GM18909 (cell line): ENCODE measurements around the gene OPTC.
"Not testable (repeated sequence)": the region's sequence is repeated elsewhere in the genome, so short reads cannot be mapped to it uniquely, and the experiment has no call there.

Experiments used
- ATAC-seq: cut with Tn5 transposase; IDR thresholded peaks from one replicate; pipeline ENCODE4 v1.9.1; 2021; ENCODE audit warnings: mild to moderate bottlenecking; ENCODE audit not compliant: unreplicated experiment, poor library complexity

The OPTC gene

DNA sequence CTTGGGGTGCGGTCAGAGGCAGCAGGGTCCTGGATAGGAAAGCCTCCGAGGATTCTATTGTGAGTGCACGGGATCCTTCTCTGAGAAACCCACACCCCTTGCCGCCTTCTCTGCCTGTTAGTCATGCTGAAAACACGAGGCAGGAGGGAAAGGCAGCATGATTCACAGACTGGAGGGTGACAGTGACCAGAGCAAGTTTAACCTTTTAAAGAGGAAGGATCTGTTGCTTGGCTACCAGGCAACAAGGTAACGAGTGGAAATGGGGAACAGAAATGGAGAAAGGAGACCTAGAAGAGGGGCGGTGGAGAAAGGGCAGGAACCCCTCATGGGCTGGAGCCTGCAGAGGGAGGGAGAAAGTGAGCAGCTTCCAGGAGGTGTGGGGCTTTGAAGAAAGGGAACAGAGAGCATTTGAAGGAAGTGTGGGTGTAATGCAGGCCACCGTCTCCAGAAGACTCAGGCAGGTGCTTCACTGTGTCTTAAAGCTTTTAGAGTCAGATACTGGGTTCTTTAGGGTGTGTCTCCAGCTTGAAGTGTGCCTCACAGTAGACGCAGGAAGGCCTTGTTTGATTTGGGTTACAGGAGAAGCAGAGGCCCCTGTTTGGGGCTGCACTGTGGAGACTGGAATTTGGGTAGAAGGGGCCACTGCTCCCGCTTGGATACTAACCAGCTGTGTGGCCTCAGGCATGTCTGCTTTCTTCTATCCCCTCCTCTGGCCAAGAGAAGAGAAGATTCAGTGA is 19.1 kb downstream of the OPTC start:
- ATAC-seq, result no peak

DNA sequence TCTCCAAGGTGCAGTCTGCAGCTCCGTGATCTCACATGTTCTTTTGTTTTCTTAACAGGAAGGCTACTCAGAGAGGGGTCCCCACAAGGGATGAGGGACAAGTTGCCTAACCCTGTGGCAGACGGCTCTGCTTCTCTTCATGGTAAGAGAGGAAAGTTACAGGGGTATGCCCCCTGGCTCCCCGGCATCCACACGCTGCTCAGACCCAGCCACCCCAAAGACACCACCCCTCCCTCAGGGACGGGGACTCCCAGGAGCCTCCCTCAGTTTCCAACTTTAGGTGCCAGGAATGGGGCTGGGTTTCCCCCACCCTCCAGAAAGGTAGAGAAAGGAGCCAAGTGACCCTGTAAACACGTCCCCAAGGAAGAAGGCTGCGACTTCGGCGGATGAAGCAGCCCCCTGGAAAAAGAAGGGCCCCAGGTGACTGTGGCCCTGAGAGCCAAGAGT is 19.7 kb downstream of the OPTC start:
- no peak for ATAC-seq

DNA sequence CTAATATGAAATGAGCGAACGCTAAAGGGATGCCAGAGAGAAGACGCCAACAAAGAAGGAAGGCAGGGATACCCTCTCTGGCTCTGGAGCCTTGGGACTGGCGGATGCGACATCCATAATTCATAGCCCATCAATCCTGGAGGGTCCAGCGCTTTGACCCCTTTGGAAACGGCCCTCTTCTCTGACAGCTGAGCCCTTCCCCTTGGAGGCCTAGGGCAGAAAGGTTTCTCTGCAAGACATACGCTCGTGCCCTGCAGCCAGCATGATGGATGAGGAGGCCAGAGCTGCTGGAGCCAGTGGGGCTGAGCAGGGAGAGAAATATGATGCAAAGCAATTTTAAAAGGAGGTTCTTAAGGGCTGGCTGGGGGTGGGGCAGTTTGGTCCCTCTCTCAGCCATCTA is 22.2 kb downstream of the OPTC start:
- ATAC-seq, result no peak

DNA sequence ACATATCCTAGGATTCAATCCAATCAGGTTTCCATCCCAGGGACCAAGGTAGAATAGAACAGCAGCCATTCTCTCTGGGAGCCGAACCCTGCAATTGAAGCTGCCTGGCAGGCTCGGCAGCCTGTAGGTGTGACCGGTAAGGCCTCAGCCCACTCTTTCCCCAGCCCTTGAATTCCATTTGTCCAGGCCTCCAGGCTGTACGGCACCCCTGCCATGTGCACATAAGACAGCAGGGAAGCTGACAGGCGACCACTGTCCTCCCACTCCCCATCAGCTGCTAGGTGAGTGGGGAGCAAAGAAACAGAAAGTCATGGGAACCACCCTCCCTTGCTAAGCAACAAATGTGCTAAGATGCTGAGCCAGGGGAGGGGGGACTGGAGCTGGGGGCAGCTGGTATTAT is 23.0 kb downstream of the OPTC start:
- no peak for ATAC-seq

DNA sequence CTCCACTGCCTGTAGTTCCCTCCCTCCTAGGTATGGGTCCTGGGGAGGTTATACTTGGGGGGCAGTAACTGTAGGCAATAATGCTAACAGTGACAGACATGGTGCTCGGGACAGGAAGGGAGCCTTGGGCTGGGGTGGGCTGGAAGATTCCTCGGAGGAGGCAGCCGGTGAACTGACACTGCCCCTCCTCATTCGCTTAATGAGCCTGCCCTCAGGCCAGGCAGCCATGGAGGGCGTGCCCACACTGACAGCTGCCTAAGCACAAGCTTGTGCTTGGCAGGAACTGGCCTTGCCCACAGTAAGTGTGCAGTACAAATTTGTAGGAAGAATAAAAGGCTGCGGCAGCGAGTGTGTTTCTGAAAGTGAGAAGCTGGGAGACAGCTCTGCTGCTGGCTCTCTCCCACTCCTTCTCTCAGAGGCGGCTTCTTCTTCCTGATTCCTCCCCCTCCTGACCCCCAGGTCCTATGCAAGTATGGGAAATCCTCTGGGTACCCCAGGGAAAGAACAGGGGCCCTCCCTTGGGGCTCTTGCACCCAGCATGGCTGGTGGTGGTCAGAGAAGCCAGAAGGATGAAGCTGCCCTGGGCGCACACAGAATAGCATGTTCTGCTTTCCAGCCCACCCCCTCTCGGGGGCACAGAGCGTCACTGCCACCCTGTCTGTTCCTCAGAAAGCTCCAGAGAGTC is 23.6 kb downstream of the OPTC start:
- no peak for ATAC-seq

DNA sequence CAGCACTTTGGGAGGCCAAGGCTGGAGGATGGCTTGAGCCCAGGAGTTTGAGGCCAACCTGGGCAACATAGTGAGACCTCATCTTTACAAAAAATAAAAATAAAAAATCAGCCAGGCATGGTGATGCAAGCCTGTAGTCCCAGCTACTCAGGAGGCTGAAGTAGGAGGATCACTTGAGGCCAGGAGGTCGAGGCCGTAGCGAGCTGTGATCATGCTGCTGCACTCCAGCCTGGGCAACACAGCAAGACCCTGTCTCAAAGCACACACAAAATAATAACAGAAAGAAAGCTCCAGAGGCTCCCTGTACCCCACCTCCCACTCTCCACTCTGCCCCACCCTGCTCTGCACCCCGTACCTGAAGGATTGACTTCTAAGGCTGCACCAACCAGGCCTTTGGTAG is 24.2 kb downstream of the OPTC start:
- not testable (repeated sequence) for ATAC-seq

DNA sequence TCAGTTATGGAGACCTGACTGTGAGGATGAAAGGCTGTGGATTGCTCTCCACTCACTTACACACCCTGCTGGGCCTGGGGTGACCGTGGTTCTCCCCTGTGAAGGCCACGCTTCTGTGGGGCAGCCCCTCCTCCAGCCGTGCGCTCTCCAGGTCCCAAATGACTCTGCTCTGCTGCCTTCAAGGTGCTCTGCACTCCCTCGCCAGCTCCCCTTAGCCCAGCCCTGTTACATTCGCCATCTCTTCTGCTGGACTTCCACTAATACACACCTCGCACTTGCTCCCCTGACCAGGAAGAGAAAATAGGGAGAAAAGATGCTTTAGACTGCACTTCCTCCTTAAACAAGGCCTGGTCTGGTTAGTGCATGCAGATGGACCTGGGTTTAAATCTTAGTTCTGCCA is 24.6 kb downstream of the OPTC start:
- no peak for ATAC-seq

DNA sequence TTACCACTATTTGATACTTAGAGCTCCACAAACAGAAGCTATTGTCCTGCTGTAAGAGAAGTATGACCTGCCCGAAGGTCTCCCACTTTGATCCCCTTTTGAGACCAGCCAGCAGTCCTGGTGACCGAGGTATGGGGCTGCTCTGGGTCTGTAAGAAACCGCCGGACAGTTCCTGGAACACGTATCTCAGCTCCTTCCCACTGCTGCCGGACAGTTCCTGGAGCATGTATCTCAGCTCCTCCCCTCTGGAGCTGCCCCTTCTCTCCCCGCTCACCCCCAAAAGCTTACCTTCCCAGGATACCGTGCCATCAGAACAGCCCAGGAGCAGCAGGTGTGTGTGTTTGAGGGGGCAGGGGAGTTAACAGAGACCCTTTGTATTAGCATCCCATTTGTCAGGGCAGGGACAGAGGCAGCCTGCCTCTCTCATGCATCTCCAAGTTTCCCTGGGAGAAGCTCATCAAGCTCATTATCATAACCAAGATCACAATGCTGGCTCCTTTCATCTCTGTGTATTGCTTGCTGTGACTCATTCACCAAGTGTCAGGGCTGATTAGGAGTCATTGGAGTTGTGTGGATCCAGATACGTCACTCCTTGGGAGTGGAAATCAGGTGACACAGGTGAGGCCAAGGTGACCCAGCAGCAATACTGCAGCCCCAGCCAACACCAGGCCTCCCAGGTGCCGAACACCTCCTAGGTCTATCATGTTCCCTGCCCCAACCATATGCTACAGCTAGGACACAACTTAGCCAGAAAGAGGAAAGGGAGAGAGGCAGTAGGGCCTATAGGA is 25.3 kb downstream of the OPTC start:
- ATAC-seq, result no peak

DNA sequence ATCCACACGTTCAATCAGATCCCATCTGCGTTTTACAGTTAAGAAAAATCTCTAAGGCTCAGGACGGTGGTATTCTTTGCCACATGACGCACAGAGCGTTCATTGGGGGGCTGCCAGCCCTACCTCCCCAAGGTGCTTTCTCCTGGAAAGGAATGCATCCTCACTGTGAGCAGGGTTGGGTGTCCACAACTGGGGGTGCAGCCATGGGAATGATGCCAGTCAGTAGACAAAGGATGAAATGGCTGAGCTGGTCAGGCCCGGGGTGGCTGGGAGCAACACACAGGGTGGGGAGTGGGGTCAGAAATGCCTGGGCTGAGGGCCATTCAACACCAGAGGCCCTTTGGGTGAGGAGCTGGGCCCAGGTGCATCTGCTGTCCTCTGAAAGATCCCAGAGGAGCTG is 25.9 kb downstream of the OPTC start:
- no peak for ATAC-seq

DNA sequence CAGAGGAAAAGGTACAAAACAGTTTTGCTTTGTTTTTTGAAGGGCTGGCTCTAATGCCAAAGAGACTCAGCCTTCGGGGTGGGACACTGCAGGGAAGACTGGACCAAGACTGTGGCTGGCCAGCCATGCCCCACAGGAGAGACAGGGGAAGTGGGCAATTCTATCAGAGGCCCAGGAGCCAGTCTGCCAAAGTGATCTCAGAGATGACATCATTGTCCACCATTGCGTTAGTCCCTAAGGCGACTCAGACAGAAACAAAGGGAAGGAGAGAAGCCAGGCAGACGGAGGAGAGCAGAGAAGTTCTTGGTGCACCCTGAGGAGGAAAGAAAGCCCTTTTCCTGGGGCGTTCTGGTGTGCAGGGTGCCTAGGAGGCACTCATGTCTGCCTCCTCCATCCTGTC is 26.4 kb downstream of the OPTC start:
- ATAC-seq, result no peak

DNA sequence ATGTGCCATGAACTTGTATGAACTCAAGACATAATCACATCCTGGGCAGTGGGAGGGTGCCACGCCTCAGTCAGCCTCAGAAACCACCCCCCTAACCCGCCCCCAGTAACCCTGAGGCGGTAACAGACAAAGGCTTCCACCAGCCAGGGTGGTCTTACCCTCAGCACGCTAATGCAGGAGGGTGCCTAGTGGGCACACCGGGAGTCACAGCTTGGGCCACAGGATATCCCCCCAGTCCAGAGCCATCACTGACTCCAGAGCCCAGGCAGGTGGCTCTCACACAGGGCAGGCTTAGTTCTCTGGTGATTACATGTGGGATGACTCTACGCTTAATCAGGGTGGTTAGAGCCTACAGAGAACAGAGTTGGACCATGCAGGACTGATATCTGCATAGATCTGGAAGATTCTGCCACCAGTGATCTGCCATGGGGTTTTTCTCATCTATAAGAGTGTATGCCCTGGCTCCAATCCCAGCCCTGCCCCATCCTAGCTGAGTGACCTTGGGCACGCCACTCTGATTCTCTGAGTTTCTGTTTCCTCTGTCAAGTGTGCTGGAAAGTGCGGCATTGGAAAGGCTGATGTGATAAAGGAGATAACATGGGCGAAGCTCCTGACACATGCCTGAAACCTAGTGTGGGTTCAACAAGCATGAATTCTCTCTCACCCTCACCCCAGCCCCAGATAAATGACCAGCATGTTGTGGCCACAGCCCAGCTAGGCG is 27.3 kb downstream of the OPTC start:
- no peak for ATAC-seq

DNA sequence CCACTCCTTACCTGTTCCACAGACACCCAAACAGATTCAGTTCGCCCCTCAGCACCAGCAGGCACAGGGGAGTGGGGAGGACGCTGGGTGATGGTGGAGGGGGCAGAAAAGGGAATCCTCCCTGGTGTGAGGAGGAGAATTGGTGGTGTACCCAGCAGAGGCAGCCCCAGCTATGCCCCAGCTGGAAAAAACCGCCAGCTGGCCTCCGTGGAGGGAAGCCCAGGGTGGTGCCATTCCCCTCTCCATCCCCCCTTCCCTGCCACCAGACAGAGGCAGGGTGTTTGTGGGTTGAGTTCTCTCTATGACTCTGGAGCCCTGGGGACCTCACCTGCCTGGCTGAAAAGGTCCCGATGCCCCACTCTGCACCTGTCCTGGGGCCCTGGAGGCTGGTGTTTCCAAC is 27.9 kb downstream of the OPTC start:
- ATAC-seq, result no peak

DNA sequence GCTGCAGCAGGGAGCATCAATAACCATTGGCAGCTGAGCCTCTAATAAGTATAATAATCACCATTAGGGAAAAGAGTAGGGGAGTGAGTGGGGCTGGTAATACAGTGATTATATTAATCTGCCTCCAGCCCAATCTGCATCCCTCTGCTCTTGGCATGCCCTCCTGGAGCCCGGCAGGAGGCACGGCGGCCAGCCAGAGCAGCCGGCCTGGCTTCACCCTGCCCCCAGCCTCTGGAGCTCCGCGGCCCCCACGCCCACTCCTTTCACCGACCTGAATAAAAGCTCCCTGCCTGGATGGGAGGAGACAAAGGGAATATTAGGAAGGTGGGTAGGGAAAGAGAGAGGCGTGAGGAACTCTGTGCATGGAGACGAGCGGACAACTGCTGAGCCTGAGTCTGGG is 28.3 kb downstream of the OPTC start:
- ATAC-seq, result no peak

DNA sequence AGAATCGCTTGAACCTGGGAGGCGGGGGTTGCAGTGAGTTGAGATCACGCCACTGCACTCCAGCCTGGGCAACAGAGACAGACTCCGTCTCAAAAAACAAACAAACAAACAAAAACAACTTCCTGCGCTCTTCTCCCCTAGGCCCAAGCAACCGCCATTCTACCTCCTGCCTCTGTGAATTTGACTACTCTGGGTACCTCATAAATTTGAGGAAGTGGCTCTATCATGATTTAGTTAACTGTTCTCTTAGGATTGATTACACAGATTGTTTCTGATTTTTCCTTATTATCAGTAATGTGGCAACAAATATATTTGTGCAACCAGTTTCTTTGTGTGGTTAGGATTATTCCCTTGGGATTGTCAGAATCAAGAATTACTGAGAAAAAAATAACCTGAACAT is 29.7 kb downstream of the OPTC start:
- ATAC-seq, result no peak

DNA sequence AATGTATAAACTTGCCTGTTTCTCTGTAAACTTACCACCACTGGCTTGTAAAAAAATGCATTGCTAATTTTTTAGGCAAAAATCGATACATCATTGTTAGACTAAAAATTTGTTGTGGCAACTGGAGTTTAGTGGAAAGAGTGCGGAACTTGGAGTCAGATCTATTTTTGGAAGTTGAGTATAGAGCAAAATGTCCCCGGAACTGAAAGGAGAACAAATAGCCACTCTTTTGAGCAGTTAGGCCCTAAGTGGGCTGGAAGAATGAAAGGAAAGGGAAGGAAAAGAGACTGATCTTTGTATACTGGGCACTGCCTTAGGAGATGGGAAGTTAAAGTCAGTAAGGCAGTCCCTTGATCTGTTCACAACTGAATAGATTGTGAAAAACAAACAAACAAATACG is 30.2 kb downstream of the OPTC start:
- no peak for ATAC-seq

DNA sequence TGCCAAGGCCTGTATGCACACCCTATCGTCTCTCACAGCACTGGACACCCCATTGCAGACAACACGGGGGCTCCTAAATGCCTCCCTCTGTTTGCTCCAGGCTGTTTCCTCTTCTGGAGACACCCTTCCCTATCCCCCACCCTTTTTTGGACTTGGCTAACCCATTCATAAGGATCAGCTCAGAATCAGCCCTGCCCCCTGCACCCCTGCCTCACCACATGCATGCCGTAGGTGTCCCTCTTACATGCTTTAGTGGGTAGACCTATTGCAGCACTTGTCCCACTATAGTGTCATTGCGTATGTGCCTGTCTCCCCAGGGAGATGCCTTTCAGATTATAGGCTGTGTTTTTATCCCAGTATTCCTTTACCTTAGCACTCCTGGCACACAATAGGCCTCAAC is 30.9 kb downstream of the OPTC start:
- ATAC-seq, result no peak

DNA sequence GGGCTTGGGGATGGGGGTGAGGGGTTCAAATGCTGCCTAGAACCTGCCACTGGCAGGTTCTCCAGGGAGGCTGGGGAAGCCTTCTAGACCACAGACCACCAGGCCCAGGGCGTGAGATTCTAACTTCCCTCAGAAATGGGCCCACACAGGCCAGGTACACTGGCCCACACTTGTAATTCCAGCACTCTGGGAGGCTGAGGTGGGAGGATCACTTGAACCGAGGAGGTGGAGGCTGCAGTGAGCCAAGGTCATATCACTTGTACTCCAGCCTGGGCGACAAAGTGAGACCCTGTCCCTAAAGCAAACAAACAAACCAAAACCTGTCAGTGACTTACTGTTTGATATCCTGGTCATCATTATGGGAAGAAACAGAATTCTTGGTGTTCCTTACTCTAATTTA is 31.7 kb downstream of the OPTC start:
- ATAC-seq, result no peak

DNA sequence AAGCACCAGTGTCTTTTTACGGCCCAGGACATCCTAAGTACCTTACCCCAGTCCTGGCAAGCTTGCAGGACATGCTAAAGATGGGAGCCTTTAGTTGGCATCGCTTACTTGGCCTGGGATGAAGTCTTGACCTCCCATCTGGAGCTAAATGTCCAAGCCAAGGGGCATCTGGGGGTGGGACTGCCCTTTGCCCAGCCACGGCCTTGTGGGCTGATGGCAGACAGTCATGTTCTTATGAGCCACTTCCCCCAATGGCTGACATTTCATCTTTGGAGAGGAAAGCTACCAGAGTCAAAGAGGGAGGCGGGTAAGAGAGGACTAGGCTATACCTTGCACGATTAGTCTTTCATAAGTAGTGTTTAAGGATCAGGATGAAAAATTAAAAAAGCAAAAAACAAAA is 32.2 kb downstream of the OPTC start:
- ATAC-seq, result no peak

DNA sequence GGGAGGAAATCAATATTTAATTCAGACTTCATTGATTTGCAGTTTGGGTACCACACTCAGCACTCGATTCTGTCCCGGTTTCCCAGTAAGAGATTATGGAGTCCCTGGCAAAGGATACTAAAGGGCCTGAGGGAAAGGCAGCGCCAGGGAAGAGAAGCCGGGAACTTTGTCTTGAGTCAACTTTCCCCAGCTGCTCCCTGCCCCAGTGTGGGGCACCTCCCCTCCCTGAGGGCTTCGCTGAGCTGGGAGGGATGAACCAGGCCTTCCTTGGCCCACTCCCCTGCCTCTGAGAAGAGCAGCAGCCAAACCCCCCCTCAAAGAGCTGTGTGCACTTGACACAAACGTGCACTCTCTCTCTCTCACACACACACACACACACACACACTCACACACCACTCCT is 32.6 kb downstream of the OPTC start:
- ATAC-seq, result no peak

DNA sequence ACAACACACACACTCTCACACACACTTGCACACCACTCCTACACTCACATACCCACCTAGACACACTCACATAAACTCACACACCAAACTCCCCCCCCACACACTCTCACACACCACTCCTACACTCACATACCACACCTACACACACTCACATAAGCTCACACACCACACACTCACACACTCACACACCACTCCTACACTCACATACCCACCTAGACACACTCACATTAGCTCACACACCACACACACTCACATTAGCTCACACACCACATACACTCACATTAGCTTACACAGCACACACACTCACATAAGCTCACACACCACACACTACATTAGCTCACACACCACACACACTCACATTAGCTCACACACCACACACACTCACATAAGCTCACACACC is 33.1 kb downstream of the OPTC start:
- ATAC-seq, result no peak

DNA sequence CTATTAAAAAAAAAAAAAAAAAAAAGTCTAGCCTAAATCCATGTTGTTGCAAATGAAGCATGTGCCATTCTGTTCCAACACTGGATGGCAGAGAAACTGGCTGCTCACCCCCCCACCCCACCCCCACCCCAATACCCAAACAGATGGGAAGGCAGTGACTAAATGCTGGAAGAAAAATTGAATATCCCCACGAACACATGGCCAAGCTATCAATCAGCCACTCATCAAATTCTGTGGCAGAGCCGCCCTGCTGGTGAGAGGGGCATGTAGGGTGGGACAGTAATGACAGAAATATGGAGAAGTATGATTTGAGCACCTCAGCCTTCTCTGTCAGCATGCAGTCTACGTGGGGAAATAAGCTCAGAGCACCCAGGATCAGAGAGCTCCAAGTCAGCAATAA is 34.1 kb downstream of the OPTC start:
- ATAC-seq, result no peak
